Activated gamma-delta T cell treated with Interleukin-2 at 50 U/mL for 16 hours (primary cell): ENCODE results near the gene ZNF622.
A peak's percentile ranks its signal among the peaks of the same experiment; 100 is the strongest.
"Not testable (repeated sequence)": the region's sequence is repeated elsewhere in the genome, so short reads cannot be mapped to it uniquely, and the experiment has no call there.

ENCODE experiments used
- DNase-seq: peaks from one replicate; pipeline ENCODE4 v3.0.0-alpha.2; 2020

The ZNF622 gene

DNA sequence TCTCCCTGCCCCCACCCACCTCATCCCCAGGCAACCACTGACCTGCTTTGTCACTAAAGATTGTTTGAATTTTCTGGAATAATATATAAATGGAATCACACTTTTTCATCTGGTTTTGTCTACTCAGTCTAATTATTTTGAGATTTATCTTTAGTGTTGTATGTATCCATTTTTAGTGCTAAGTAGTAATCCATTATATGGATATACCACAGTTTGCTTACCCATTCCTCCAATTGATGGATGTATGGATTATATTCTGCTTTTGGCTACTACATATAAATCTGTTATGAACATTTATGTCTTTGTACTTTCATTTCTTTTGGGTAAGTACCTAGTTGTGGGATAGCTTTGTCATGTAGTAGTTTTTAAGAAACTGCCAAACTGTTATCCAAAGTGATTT is 14.5 kb upstream of the ZNF622 start:
- no peak for DNase-seq

DNA sequence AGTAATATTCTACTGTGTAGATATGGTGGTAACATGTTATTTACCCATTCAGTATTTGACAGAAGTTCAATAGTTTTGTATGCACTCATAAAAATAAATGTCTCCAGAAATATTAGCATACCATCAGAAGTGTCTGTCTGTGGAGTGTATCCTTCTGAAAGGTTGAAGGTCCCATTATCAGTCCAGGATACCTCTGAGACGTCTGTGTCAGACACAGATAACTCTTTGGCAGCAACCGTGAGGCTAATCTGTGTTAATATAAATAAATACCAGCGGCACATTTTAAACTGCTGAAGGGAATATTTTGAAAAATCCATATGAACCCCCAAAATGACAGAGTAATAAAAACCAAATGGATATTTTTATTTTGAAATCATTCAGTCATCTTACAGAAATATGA is 11.9 kb upstream of the ZNF622 start:
- no peak for DNase-seq

DNA sequence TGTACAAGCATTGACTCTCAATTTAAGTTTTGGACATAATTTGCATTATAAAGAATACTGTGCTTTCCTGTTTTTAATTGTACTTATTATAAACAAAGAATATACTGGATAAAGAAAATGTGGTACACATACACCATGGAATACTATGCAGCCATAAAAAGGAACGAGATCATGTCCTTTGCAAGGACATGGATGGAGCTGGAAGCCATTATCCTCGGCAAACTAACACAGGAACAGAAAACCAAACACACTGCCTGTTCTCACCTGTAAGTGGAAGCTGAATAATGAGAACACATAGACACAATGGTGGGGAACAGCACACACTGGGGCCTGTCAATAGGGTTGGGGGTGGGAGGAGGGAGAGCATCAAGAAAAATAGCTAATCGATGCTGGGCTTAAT is 10.8 kb upstream of the ZNF622 start:
- DNase-seq, result not testable (repeated sequence)

DNA sequence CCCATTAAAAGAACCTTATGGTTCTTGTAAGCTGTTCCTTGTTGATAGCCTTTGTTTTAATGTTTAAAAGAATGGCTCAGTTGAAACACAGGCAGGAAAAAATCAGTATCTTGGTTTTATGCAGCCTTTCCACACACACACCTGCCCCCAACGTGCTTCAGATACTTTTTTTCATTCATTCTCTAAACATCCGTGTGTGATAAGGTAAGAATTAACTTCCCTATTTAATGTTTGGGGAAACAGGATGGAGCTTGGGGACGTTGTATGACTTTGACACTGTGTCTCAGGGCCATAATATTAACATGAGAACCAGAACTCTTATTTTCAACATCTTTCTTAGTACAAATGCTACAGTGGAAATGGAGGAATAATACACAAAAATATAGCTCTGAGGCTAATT is 5.8 kb upstream of the ZNF622 start:
- DNase-seq, result no peak

DNA sequence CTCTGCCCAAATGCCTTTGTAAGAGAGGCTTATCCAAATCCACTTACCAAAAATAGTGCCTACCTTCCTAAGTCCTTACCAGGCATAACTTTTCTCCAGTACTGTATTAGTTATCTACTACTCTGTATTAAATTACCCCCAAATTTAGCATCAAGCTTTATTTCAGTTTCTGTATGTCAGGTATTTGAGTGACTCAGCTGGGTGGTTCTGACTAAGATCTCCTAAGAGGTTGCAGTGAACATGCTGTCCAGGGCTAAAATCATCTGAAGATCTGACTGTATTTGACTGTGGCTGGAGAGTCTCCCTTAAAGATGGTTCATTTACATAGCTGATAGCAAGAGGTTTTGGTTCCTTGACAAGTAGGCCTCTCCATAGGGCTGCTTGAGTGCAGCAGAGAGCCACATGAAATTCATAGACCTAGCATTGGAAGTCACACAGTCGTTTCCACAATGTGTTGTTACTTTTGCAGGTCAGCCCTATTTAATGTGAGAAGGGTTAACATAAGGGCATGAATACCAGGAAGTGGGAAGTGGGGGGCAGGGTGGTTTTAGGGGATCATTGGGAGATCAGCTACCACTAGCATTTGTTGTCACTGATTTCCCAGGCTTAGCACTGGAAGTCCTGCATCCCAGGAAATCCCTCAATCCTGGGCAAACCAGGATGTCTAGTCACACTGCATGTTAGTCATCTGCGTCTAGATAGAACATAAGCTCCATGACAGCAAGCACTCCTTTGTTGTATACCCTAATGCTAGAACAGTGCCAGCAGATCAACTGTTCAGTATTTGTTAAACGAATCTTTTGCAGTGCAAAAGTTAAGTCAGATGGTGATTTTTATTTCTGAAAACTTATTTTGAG is 2.0 kb upstream of the ZNF622 start:
- no peak for DNase-seq

DNA sequence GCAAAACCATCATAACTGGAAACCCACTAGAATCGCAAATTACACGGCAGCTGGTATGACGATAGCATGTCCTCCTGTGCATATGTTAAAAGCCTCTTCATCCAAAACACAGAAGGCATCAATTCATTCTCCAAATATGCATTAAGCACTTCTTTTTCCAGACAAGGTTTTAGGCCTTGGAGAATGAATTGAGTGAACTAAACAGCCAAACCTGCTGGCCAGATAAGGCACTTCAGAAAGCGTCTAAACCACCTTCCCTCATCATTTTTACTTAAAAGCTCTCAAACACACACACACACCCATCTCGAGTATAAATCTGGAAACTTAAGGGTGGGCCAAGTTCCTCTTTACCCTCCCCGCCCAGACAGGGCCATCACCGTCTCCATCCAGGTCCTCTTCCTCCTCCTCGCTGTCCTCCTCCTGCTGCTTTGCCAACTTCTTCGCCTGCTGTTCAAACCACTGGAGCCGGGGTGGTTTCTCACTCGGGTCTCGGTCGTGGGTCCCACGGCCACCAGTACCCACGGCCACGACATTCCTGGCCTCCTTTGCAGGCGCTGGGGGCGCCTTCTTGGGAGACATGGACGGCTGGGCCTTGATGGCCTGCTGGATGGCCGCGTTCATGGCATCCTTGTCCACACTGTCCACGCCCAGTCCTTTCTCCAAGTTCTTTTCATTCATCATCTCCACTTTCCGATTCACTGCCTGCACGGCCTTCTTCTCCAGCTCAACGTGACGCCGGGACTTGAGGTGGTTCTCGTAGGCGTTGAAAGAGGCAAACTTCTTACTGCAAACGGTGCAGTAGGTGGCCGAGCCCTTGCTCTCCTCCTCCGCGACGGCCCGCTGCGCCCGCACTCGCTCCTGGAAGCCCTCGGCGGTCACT is 696 bp downstream of the ZNF622 start:
- DNase-seq, result no peak

DNA sequence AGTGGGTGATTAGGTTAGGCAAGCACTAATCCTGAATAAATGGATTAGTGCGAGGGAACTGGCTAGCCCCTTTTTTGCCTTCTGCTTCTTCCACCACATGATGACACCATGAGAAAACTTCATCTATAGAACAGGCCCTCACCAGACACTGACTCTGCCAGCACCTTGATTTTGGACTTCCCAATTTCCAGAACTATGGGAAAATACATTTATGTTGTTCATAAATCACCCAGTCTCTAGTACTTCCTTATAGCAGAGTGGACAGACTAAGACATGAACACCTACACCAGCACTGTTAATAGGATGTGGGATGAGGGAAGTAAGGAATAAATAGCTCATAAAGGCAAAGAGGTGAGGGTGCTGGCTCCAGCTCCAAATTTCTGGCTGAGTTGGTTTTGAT is 1.4 kb downstream of the ZNF622 start:
- no peak for DNase-seq

DNA sequence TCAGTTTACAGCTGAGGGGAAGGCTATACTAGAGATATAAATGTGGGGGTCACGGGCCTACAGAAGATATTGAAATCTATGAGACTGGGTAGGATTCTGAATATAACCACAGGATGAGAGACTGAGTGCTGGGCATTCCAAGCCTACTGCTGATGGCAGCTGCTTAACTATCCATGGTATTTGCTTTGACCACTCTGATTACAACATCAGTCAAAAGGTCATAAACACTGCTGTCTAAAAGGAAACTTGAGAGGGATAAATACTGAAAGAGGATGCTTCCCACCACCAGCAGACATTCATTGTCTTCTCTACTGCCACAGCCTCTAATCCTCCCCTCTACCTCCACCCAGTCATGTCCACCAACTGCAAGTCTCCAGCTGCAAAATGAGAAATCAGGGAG is 3.8 kb downstream of the ZNF622 start:
- no peak for DNase-seq

DNA sequence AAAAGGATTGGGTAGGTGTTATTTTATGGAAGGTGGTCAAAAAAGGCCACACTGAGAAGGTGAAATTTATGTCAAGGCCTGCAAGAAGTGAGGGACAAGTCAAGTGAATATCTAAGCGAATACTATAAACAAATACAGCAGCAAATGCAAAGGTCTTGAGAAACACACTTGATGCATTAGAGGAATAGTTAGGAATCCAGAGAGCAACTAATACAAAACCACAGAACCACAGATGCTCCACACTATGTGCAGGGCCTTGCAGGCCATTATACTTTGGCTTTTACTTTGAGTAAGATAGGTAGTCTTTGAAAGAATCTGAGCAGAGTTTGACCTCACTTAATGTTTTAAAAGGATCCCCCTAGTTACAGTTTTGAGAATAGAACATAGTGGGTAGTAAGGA is 4.6 kb downstream of the ZNF622 start:
- no peak for DNase-seq

DNA sequence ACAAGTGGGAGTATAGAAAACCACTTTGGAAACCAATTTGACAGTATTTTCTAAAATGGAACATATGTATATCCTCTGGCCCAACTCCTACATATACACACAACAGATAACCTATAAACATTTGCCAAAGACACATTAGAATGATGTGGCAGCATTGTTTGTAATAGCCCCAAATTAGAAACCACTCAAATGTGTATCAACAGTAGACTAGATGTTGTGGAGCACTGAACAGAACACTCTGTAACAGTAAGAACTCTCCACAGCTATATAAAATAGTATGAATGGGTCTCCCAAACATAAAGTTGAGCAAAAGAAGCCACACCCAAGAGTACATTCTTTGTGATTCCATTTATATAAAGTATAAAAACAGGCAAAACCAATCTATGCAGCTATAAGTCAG is 6.1 kb downstream of the ZNF622 start:
- no peak for DNase-seq

DNA sequence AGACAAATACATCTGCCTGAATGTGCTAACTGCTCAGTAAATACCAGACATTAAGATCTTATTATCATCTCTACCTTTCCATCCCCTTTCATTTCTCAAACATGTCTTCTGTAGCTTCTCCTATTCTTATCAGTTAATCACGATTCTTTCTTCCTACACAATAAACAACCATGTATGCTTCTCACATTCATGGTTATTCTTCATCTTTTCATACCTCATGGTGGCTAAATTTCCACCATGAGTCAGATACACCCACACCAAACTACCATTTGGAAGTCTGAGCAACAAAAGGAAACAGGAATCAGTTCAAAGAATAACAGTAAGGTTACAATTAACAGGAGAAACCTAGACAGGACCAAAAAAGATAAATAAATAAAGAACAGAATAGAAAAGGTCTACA is 7.7 kb downstream of the ZNF622 start:
- no peak for DNase-seq

DNA sequence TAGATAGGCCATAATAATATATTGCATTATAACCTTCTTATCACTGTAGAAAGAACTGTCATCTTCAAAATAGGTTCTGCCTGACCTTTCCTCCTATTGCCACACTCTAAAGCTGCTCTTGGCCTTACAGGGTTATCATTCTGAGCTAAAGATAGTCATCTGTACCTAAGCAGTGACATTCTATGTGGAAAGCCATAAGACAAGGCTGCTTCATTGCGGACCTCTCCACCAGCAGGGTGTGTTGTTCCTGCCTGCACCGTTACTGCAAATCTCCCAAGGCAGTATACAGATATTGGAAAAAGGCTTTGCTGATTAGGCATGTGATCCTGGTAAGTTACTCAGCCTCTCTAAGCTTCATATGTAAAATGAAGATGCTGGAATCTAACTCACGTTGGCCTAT is 8.1 kb downstream of the ZNF622 start:
- DNase-seq, result no peak

DNA sequence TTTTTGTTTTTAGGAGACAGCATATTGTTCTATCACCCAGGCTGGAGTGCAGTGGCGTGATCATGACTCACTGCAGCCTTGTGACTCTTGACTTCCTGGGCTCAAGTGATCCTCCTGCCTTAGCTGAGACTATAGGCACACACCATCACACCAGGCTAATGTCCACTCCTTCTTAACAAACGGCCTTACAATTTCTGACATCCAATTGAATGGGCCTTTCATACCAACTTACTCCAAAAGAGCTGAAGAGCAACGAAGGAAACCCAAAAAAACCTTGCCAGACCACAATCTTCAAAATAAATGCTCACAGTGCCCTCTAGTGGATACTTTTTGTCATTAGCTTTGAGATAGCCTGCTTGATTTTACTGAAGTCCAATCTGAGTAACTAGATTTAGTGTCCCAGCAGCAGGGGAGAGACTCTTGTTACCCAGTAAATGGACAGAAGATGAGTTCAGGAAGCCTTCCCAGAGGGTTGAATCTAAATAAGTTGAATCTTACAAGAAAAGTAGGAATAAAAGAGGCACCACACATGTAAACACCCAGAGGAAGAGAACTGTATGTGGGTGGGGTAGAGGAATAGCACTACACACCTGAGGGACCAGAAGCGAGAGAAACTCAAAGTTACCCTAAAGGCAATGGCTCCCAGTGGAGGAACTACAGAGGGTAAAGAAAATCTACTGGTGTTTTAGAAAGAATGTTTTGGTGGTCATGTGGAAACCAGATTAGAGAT is 9.3 kb downstream of the ZNF622 start:
- peak; percentile 14 for DNase-seq

DNA sequence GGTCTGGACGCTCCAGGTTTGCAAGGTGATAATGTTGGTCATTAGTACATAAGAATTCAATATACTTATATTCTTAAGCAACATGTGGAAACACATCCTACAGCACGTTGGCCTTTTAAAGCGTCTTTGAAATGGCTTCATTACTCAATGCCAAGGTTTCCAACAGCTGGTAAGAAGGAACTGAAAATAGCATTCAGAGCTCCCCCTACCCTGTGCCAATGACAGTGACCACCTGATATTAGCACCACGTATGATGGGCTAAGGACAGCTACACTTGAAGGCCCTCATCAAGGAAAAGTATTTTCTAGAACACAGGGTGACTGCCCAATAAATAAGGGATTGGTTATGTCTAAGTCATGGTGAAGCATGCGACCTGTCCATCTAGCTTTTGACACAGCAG is 9.9 kb downstream of the ZNF622 start:
- no peak for DNase-seq

DNA sequence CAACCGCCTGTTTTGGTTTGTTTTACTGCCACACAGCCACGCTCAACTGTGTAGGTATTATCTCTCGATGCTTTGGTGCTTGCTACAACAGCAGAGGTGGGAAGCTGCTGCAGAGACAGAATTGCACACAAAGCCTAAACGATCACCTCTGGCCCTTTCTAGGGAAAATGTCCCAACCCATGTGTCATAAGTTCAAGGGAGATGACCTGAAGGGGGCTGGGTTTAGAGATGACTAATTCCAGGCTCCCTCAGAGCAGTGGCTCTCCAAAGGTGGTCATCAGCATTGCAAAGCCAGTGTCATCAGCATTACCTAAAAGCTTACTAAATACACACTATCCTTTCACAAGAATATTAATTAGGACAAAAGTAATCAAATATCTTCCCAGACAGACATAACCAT is 10.9 kb downstream of the ZNF622 start:
- DNase-seq, result no peak

DNA sequence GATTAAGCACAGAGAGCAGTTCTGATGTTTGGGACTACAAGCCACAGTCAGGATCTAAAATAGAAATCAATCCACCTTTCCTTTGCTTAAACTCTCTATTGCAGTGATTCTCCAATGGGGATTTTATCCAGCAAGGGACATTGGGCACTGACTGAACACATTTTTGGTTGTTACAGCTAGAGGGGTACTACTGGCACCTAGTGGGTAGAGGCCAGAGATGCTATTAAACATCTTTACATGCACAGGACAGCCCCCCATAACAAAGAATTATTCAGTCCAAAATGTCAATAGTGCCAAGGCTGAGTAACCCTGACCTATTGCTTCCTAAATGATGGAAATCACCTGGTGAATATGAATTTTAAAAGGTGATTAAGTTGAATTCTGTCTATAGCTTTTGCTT is 12.0 kb downstream of the ZNF622 start:
- no peak for DNase-seq

DNA sequence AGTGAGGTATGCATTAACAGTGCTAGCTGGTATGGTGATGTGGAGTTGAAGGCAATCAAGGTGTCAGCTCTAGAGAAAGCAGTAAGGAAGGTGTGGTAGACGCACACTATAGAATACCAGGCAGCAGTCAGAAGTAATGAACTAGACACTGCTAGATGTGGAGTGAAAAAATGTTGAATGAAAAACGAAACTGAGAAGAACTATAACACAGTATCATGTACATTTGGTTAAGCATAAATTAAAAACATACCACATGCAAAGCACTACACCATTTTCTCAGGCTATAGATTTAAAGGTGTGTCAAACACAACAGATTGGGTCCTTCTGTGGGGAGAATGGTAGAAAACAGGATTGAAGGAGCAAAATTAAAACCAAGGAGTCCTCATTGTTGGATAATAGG is 15.4 kb downstream of the ZNF622 start:
- DNase-seq, result no peak

DNA sequence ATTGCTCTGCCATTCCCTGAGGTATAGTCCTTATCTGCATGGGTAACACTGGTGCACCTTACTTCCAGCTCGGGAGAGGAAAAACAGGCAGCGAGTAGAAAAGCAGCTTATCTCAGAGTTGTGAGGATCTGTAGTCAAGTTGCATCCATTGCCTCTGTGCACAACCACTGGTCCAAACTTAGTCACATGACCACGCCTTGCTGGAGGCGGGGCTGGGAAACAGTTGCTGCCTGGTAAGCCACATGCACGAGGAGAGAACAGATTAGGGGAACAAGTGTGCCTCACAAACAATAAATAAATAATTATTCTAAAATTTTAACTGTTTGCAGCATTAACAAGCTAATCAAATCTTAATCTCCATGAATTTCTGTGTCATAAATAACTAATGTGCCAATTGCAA is 18.6 kb downstream of the ZNF622 start:
- DNase-seq, result no peak

DNA sequence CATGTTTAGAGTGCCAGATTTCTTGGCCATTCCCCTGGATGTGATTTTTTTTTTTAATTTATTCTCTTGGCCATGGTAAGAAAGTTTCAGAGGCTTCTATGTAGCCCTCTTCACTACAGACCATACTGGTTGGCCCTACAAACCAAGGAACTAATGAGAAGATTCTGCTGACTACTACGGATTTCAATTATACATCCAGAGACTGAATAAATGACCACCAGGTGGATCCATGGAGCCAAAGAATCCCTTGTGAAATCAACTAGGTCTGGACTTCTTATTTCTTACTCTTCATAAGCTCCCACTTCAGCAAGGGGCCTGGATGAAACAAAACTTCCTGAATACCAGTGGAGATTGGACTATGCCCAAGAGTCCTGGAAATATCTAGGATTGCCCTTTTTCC is 27.6 kb downstream of the ZNF622 start:
- no peak for DNase-seq

DNA sequence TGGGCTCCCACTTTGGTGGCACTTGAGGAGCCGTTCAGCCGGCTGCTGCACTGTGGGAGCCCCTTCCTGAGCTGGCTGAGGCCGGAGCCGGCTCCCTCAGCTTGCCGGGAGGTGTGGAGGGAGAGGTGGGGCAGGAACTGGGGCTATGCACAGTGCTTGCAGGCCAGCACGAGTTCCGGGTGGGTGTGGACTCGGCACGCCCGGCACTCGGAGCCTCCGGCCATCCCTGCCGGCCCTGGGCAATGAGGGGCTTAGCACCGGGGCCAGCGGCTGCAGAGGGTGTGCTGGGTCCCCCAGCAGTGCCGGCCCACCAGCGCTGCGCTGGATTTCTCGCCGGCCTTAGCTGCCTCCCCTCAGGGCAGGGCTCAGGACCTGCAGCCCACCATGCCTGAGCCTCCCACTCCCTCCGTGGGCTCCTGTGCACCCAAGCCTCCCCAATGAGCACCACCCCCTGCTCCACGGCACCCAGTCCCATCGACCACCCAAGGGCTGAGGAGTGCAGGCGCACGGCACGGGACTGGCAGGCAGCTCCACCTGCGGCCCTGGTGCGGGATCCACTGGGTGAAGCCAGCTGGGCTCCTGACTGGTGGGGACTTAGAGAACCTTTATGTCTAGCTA is 29.4 kb downstream of the ZNF622 start:
- not testable (repeated sequence) for DNase-seq

DNA sequence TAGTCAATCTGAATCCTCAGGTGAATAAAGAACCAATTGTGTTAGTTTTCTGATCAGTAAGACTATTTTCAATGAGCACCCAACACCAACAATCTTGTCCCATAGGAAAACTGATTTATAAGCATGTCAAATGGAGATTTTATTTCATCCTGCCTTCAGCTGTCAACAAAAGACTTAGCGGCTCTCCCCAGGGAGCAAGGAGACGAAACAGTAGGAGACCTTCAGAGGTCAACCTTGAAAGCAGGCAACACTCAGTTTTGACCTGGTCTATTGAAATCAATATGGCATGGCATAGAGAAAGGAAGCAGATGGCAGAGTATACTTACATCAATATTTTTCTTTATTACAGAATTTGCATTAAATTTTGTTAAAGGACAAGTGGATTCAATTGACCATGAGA is 34.1 kb downstream of the ZNF622 start:
- DNase-seq, result no peak

DNA sequence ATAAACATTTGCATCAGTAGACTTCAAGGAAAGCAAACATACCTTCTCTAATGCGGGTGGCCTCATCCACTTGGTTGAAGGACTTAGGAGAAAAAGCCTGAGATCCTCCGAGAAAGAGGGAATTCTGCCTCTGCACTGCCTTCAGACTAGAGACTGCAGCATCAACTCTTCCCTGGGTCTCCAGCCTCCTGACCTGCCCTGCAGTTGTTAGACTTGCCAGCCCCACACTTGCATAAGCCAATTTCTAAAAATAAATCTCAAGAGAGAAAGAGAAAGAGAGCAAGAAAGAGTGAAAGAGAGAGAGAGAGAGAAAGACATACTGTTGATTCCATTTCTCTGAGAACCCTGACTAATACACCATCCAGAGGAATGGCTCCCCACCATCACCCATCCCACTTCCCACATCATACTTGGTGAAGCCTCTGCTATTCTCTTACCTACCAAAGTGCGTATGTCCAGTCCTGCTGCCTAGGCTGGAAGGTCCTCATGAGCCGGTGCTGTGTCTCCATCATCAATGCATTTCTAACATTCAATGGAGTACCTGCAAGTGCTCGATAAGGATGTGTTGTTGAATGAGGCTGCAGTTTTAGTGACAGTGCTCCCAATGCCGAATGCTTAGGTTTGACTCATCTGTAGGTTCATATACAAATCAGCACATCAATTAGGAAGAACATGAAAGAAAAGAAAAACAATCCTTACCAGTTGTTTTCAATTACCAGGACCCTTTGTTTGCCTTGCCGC is 35.1 kb downstream of the ZNF622 start:
- no peak for DNase-seq
